Measurements from ENCODE around the gene MTUS2.

- TF ChIP-seq CTCF (IDR thresholded peaks at IDR 0.05; ENCODE audit: insufficient read depth, low read length) (no peak), POLR2AphosphoS5 (IDR thresholded peaks at IDR 0.05; ENCODE audit: low read depth) (no peak), REST (IDR thresholded peaks at IDR 0.05; ENCODE audit: insufficient replicate concordance, low read depth) (no peak), GABPA (IDR thresholded peaks at IDR 0.05; ENCODE audit: low read depth) (no peak), SPI1 (IDR thresholded peaks at IDR 0.05; ENCODE audit: borderline replicate concordance, low read depth) (no peak)
These were observed 46.8 kb downstream of the MTUS2 start for GRCh38 chr13:28866932-28867331.

All from HL-60 (cell line).